HepG2 (cell line): ENCODE results near the gene ZBTB21. TPM values are rescaled to one million over a fixed set of nuclear protein-coding genes. Genes with fewer than 3 reads are reported as not detected.
A peak's percentile ranks its signal among the peaks of the same experiment; 100 is the strongest.

Source experiments
- ARHGAP35 ChIP-seq: sonication (generic); formaldehyde crosslinking; IDR thresholded peaks from 2 replicates; pipeline ENCODE4 v1.9.0; 2022; ENCODE audit warnings: mild to moderate bottlenecking, inconsistent platforms, moderate library complexity, missing genetic modification reagents, borderline replicate concordance
- EEA1 ChIP-seq: sonication (generic); formaldehyde crosslinking; IDR thresholded peaks from 2 replicates; pipeline ENCODE4 v1.5.1; 2020; ENCODE audit warnings: mild to moderate bottlenecking, missing genetic modification reagents, borderline replicate concordance
- ESRRA ChIP-seq: sonication (generic); formaldehyde crosslinking; IDR thresholded peaks from 2 replicates; pipeline ENCODE4 v1.5.1; 2020; ENCODE audit warnings: mild to moderate bottlenecking, low read depth, missing genetic modification reagents
- FIP1L1 ChIP-seq: fragments of 200-400 bp; formaldehyde crosslinking; IDR thresholded peaks from 2 replicates; pipeline ENCODE4 v1.6.1; 2018; ENCODE audit warnings: low read depth, mild to moderate bottlenecking, low read length, moderate library complexity, borderline replicate concordance; ENCODE audit not compliant: insufficient read depth
- GATA4 ChIP-seq: sonication (generic); IDR thresholded peaks from 2 replicates; pipeline ENCODE4 v1.6.1; 2016; ENCODE audit warnings: antibody characterized with exemption, low read depth, borderline replicate concordance
- HIVEP1 ChIP-seq: sonication (generic); formaldehyde crosslinking; IDR thresholded peaks from 2 replicates; pipeline ENCODE4 v1.4.0; 2020; ENCODE audit warnings: mild to moderate bottlenecking, missing genetic modification reagents
- HMG20A ChIP-seq: IDR thresholded peaks from 2 replicates; pipeline ENCODE4 v1.6.1; 2016; ENCODE audit warnings: borderline replicate concordance
- HMGA1 ChIP-seq: sonication (generic); formaldehyde crosslinking; conservative IDR thresholded peaks from 2 replicates; pipeline ENCODE4 v1.4.0; 2020; ENCODE audit warnings: missing genetic modification reagents
- JARID2 ChIP-seq: sonication (generic); formaldehyde crosslinking; IDR thresholded peaks from 2 replicates; pipeline ENCODE4 v1.8.1; 2023; ENCODE audit warnings: missing genetic modification reagents, inconsistent platforms; ENCODE audit not compliant: insufficient replicate concordance
- NFYC ChIP-seq: IDR thresholded peaks from 2 replicates; pipeline ENCODE4 v1.6.1; 2016; ENCODE audit warnings: missing genetic modification reagents, missing compliant biosample characterization
- NR2F2 ChIP-seq: IDR thresholded peaks from 2 replicates; pipeline ENCODE4 v1.6.1; 2012; ENCODE audit warnings: low read depth, inconsistent platforms, borderline replicate concordance
- NR3C1 ChIP-seq: sonication (generic); formaldehyde crosslinking; IDR thresholded peaks from 2 replicates; pipeline ENCODE4 v1.4.0; 2020; ENCODE audit warnings: missing genetic modification reagents
- SRSF1 ChIP-seq: fragments of 200-400 bp; formaldehyde crosslinking; optimal IDR thresholded peaks from 2 replicates; pipeline ENCODE3; 2017; ENCODE audit warnings: mild to moderate bottlenecking, low read depth, low read length, moderate library complexity
- YEATS4 ChIP-seq: sonication (generic); formaldehyde crosslinking; IDR thresholded peaks from 2 replicates; pipeline ENCODE4 v1.4.0; 2020; ENCODE audit warnings: missing genetic modification reagents, borderline replicate concordance
- YY1 ChIP-seq: IDR thresholded peaks from 2 replicates; pipeline ENCODE4 v1.6.1; 2011; ENCODE audit warnings: low read length, low read depth, moderate library complexity, mild to moderate bottlenecking; ENCODE audit not compliant: insufficient read depth, insufficient replicate concordance
- ZBTB21 ChIP-seq: sonication (generic); formaldehyde crosslinking; IDR thresholded peaks from 2 replicates; pipeline ENCODE4 v1.4.0; 2020; ENCODE audit warnings: missing genetic modification reagents
- ZNF10 ChIP-seq: sonication (generic); formaldehyde crosslinking; IDR thresholded peaks from 2 replicates; pipeline ENCODE4 v1.4.0; 2020; ENCODE audit warnings: mild to moderate bottlenecking, low read depth, missing genetic modification reagents, borderline replicate concordance
- ZNF746 ChIP-seq: sonication (generic); formaldehyde crosslinking; IDR thresholded peaks from 2 replicates; pipeline ENCODE4 v1.8.0; 2022; ENCODE audit warnings: mild to moderate bottlenecking, missing genetic modification reagents
- ZNF768 ChIP-seq: sonication (generic); formaldehyde crosslinking; IDR thresholded peaks from 2 replicates; pipeline ENCODE4 v1.4.0; 2020; ENCODE audit warnings: missing genetic modification reagents
- polyA plus RNA-seq, 8 experiments: library from polyadenylated mRNA; depleted of rRNA in 3 of 8; stranded (reverse) in 7 of 8; unstranded in 1 of 8; fragments of >200 nt; fragmentation: Illumina TruSeq in 4 of 8; extraction: Trizol in 4 of 8; gene quantifications; 2 replicates each; pipeline versions ENCODE4 v1.2.1 to v1.2.3, GENCODE V29; 2011 to 2016; ENCODE audit warnings: low read depth in 4 of 8, missing spikeins in 1 of 8, mixed read lengths in 1 of 8; ENCODE audit not compliant: insufficient read depth in 1 of 8
- total RNA-seq, 5 experiments: library from RNA; depleted of rRNA; stranded (reverse); fragments of >200 nt; fragmentation: Illumina TruSeq; extraction: Trizol; gene quantifications; 2 replicates each; pipeline ENCODE4 v1.2.3, GENCODE V29; 2016; ENCODE audit warnings: low read depth in 1 of 5
- TF ChIP-seq, protein P1 (sequence below): sonication (generic); formaldehyde crosslinking; IDR thresholded peaks from 2 replicates; pipeline ENCODE4 v1.4.0; 2020; ENCODE audit warnings: mild to moderate bottlenecking, missing genetic modification reagents
- TF ChIP-seq, protein P2 (sequence below): sonication (generic); formaldehyde crosslinking; conservative IDR thresholded peaks from 2 replicates; pipeline ENCODE4 v1.4.0; 2020; ENCODE audit warnings: missing genetic modification reagents
- TF ChIP-seq, protein P3 (sequence below): fragments of 450-650 bp; IDR thresholded peaks from 2 replicates; pipeline ENCODE4 v1.6.1; 2017
- TF ChIP-seq, protein P4 (sequence below): sonication (generic); formaldehyde crosslinking; IDR thresholded peaks from 2 replicates; pipeline ENCODE4 v1.4.0; 2020; ENCODE audit warnings: mild to moderate bottlenecking, missing genetic modification reagents
- TF ChIP-seq, protein P5 (sequence below), 2 experiments: sonication (generic) in 1 of 2; formaldehyde crosslinking in 1 of 2; IDR thresholded peaks; 2 replicates each; pipeline versions ENCODE4 v1.4.0 to v1.6.1; 2018 to 2020; ENCODE audit warnings: missing genetic modification reagents in 2 of 2, borderline replicate concordance in 1 of 2, low read depth in 1 of 2, mild to moderate bottlenecking in 1 of 2, missing biosample characterization in 1 of 2

Gene ZBTB21
- total and polyA plus RNA-seq, 2 of the 13 experiments (the other 11 are each of a cell fraction or from before 2014, with no cell fraction given) = 4.5 to 6.1 TPM

DNA sequence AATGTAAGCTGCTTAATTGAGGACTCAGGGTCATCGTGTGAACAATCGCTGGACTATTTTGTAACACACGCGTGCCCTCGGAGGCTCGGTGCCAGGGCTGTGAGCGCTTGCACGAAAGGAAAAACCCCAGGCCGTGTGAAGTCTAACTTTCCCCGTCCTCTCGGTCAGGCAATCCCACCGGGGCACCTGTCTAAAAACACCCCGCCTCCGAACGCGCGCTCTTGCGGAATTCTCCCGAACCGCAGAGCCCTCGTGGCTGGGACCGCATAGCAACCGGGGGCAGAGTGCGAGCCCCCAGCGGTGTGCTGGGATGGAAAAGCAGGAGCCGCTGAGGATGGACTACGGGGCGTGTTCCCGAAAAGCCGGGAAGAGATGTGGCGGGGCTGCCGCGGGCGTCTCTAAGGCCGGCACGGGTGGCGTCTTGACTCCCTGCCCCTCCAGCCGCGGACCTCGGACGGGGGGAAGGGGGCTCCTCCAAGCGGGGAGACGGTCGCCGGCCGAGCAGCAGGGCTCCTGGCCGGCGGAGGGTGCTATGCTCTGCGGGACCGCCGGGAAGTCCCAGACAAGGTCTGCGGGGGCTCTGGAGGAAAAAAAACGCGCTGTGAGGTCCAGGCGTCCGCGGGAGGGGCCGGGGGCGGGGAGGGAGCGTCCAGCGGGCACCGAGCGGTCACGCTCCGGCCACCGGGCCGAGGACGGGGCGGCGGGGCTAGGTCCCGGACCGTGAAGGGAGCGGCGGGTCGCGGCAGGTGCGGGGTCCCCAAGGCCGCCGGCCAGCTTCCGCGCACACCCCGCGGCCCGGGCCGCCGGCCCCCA is 936 bp downstream of the ZBTB21 start (continued):
- TF ChIP-seq, protein P1, sequence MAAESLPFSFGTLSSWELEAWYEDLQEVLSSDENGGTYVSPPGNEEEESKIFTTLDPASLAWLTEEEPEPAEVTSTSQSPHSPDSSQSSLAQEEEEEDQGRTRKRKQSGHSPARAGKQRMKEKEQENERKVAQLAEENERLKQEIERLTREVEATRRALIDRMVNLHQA (CRISPR knock-in tag) = no peak
- TF ChIP-seq YY1 (no peak), FIP1L1 (no peak; the same call in 1 of the 2 replicates), HIVEP1 (CRISPR knock-in tag) (no peak), NR2F2 (no peak), ZBTB21 (no peak), HMG20A (CRISPR knock-in tag) (no peak), ZNF10 (CRISPR knock-in tag) (no peak), EEA1 (CRISPR knock-in tag) (no peak), GATA4 (no peak), SRSF1 (peak; percentile 77), NR3C1 (CRISPR knock-in tag) (no peak), HMGA1 (CRISPR knock-in tag) (no peak), NFYC (CRISPR knock-in tag) (no peak), ESRRA (CRISPR knock-in tag) (no peak), ZNF768 (CRISPR knock-in tag) (no peak), ARHGAP35 (CRISPR knock-in tag) (no peak), JARID2 (no peak), ZNF746 (CRISPR knock-in tag) (peak; percentile 50; the same call in 1 of the 2 replicates), YEATS4 (CRISPR knock-in tag) (peak; percentile 82; the same call in 1 of the 2 replicates)
- TF ChIP-seq, protein P2, sequence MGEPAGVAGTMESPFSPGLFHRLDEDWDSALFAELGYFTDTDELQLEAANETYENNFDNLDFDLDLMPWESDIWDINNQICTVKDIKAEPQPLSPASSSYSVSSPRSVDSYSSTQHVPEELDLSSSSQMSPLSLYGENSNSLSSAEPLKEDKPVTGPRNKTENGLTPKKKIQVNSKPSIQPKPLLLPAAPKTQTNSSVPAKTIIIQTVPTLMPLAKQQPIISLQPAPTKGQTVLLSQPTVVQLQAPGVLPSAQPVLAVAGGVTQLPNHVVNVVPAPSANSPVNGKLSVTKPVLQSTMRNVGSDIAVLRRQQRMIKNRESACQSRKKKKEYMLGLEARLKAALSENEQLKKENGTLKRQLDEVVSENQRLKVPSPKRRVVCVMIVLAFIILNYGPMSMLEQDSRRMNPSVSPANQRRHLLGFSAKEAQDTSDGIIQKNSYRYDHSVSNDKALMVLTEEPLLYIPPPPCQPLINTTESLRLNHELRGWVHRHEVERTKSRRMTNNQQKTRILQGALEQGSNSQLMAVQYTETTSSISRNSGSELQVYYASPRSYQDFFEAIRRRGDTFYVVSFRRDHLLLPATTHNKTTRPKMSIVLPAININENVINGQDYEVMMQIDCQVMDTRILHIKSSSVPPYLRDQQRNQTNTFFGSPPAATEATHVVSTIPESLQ (CRISPR knock-in tag) = no peak
- TF ChIP-seq, protein P3, sequence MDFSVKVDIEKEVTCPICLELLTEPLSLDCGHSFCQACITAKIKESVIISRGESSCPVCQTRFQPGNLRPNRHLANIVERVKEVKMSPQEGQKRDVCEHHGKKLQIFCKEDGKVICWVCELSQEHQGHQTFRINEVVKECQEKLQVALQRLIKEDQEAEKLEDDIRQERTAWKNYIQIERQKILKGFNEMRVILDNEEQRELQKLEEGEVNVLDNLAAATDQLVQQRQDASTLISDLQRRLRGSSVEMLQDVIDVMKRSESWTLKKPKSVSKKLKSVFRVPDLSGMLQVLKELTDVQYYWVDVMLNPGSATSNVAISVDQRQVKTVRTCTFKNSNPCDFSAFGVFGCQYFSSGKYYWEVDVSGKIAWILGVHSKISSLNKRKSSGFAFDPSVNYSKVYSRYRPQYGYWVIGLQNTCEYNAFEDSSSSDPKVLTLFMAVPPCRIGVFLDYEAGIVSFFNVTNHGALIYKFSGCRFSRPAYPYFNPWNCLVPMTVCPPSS = no peak
- TF ChIP-seq, protein P4, sequence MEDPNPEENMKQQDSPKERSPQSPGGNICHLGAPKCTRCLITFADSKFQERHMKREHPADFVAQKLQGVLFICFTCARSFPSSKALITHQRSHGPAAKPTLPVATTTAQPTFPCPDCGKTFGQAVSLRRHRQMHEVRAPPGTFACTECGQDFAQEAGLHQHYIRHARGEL (CRISPR knock-in tag) = 0 out of 2 replicates have a peak, but pooled peaks have one; percentile 11
- TF ChIP-seq, protein P5, sequence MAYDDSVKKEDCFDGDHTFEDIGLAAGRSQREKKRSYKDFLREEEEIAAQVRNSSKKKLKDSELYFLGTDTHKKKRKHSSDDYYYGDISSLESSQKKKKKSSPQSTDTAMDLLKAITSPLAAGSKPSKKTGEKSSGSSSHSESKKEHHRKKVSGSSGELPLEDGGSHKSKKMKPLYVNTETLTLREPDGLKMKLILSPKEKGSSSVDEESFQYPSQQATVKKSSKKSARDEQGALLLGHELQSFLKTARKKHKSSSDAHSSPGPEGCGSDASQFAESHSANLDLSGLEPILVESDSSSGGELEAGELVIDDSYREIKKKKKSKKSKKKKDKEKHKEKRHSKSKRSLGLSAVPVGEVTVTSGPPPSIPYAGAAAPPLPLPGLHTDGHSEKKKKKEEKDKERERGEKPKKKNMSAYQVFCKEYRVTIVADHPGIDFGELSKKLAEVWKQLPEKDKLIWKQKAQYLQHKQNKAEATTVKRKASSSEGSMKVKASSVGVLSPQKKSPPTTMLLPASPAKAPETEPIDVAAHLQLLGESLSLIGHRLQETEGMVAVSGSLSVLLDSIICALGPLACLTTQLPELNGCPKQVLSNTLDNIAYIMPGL (CRISPR knock-in tag; IDR thresholded peaks at IDR 0.05; ENCODE audit: borderline replicate concordance in 1 of 2, low read depth in 1 of 2) = peak; percentile 25 to 84; a peak in 3 of 4 replicates
